A549 (cell line): ENCODE measurements around the gene ACAN. TPM values are rescaled to one million over a fixed set of nuclear protein-coding genes. Genes with fewer than 3 reads are reported as not detected.

Source experiments
- ATAC-seq, 2 experiments: fragments of 200-7000 bp in 1 of 2; fragments of >200 bp in 1 of 2; cut with Nextera tagmentation in 1 of 2; cut with Tn5 transposase in 1 of 2; 3 replicates each; pipeline versions ENCODE4 v1.8.0 to v1.9.1; 2018 to 2020; ENCODE audit warnings: mild to moderate bottlenecking in 1 of 2, moderate library complexity in 1 of 2
- CTCF ChIA-PET: fragments of 300-600 bp; sonication (Branson Sonifier 250); formaldehyde crosslinking; extraction: SDS; loops from one replicate; lab custom pipeline; 2021; ENCODE audit warnings: antibody characterized with exemption, inconsistent platforms; lab: Yijun Ruan, JAX
- POLR2A ChIA-PET: fragments of 350-600 bp; formaldehyde crosslinking; extraction: SDS; loops from one replicate; lab custom pipeline; 2021; ENCODE audit warnings: antibody characterized with exemption, inconsistent platforms; lab: Yijun Ruan, JAX
- DNase-seq, 2 experiments: peaks; one replicate each; pipeline versions ENCODE4 v3.0.0 to v3.0.0-alpha.2; 2011 to 2016; ENCODE audit warnings: low read depth in 1 of 2, low spot score in 1 of 2
- FAIRE-seq: peaks from 2 replicates; lab custom pipeline; 2011; peaks lifted over from hg19 to GRCh38; lab: Jason Lieb, UNC
- H3K27ac ChIP-seq, 2 experiments: fragments of >200 bp; sonication (Bioruptor Twin); formaldehyde crosslinking; 3 replicates each; pipeline ENCODE4 v1.5.1; 2016 to 2017
- H3K4me1 ChIP-seq: fragments of >200 bp; sonication (Bioruptor Twin); formaldehyde crosslinking; 3 replicates; pipeline ENCODE4 v1.6.1; 2016
- H3K4me2 ChIP-seq: fragments of >200 bp; sonication (Bioruptor Twin); formaldehyde crosslinking; 3 replicates; pipeline ENCODE4 v1.6.1; 2016
- H3K4me3 ChIP-seq: fragments of >200 bp; sonication (Bioruptor Twin); formaldehyde crosslinking; 3 replicates; pipeline ENCODE4 v1.5.1; 2016
- H3K9me3 ChIP-seq: fragments of >200 bp; sonication (Bioruptor Twin); formaldehyde crosslinking; 3 replicates; pipeline ENCODE4 v1.6.1; 2016
- E2F6 ChIP-seq: IDR thresholded peaks from 2 replicates; pipeline ENCODE4 v1.6.1; 2012; ENCODE audit warnings: low read depth, borderline replicate concordance
- EHF ChIP-seq: fragments of 250-450 bp; sonication (Bioruptor Pico); IDR thresholded peaks from 2 replicates; pipeline ENCODE4 v1.5.0; 2020; ENCODE audit warnings: mild to moderate bottlenecking
- EP300 ChIP-seq, 2 experiments: fragments of >200 bp; sonication (Bioruptor Twin); formaldehyde crosslinking; IDR thresholded peaks; 2 replicates in 1 of 2; 3 replicates in 1 of 2; pipeline ENCODE4 v1.6.1; 2016 to 2017
- ESRRA ChIP-seq: fragments of 150-350 bp; IDR thresholded peaks from 2 replicates; pipeline ENCODE4 v1.6.1; 2014; ENCODE audit warnings: mild to moderate bottlenecking, low read length, borderline replicate concordance
- HDAC2 ChIP-seq: fragments of 200-600 bp; sonication (generic); IDR thresholded peaks from 2 replicates; pipeline ENCODE4 v1.6.1; 2016
- HOXB13 ChIP-seq: fragments of 250-450 bp; sonication (Bioruptor Pico); IDR thresholded peaks from 2 replicates; pipeline ENCODE4 v1.5.0; 2020; ENCODE audit warnings: low read depth, mild to moderate bottlenecking, moderate library complexity
- HOXB5 ChIP-seq: fragments of 250-450 bp; sonication (Bioruptor Pico); IDR thresholded peaks from 2 replicates; pipeline ENCODE4 v1.5.0; 2020; ENCODE audit warnings: mild to moderate bottlenecking, moderate library complexity
- JUN ChIP-seq, 2 experiments: fragments of >200 bp; sonication (Bioruptor Twin); formaldehyde crosslinking; IDR thresholded peaks; 2 replicates in 1 of 2; 3 replicates in 1 of 2; pipeline ENCODE4 v1.6.1; 2016 to 2017
- MAX ChIP-seq: IDR thresholded peaks from 2 replicates; pipeline ENCODE4 v1.6.1; 2012
- NFE2L2 ChIP-seq: fragments of 150-350 bp; conservative IDR thresholded peaks from 2 replicates; pipeline ENCODE4 v1.6.1; 2014; ENCODE audit warnings: low read length
- PBX3 ChIP-seq: IDR thresholded peaks from 2 replicates; pipeline ENCODE4 v1.6.1; 2012
- PHF8 ChIP-seq: fragments of 200-600 bp; sonication (generic); IDR thresholded peaks from 2 replicates; pipeline ENCODE4 v1.6.1; 2016; ENCODE audit warnings: low read depth, mild to moderate bottlenecking, antibody characterized with exemption, moderate library complexity, borderline replicate concordance
- POLR2A ChIP-seq: IDR thresholded peaks from 2 replicates; pipeline ENCODE4 v1.6.1; 2012; ENCODE audit warnings: mild to moderate bottlenecking, low read length
- RAD21 ChIP-seq, 2 experiments: fragments of >200 bp in 1 of 2; sonication (Bioruptor Twin) in 1 of 2; formaldehyde crosslinking in 1 of 2; IDR thresholded peaks in 1 of 2; conservative IDR thresholded peaks in 1 of 2; 2 replicates in 1 of 2; 3 replicates in 1 of 2; pipeline ENCODE4 v1.6.1; 2012 to 2018; ENCODE audit warnings: inconsistent platforms in 1 of 2
- SMC3 ChIP-seq: fragments of >200 bp; sonication (Bioruptor Twin); formaldehyde crosslinking; IDR thresholded peaks from 3 replicates; pipeline ENCODE4 v1.6.1; 2018; ENCODE audit warnings: inconsistent platforms
- SREBF2 ChIP-seq: fragments of 450-650 bp; IDR thresholded peaks from 2 replicates; pipeline ENCODE4 v1.6.1; 2014; ENCODE audit warnings: mild to moderate bottlenecking, moderate library complexity
- ZNF302 ChIP-seq: fragments of 250-450 bp; sonication (Bioruptor Pico); IDR thresholded peaks from 2 replicates; pipeline ENCODE4 v1.9.0; 2021; ENCODE audit warnings: inconsistent platforms, mild to moderate bottlenecking, moderate library complexity
- ZSCAN20 ChIP-seq: fragments of 250-450 bp; sonication (Bioruptor Pico); IDR thresholded peaks from 2 replicates; pipeline ENCODE4 v1.8.0; 2022; ENCODE audit warnings: mild to moderate bottlenecking, moderate library complexity
- WGBS: methylation state at CpG from one replicate; pipeline ENCODE4 v1.1.6; 2017; ENCODE audit errors: missing lambda C conversion rate; 5-methylcytosine and 5-hydroxymethylcytosine counted together
- polyA plus RNA-seq, 4 experiments: library from polyadenylated mRNA; depleted of rRNA in 3 of 4; stranded (reverse); fragments of >200 nt; fragmentation: RNase III in 1 of 4; extraction: RNeasy Plus Mini Kit Qiagen cat#74134 plus additional on column Dnase treatment in 1 of 4; gene quantifications; 2 replicates in 3 of 4; 3 replicates in 1 of 4; pipeline ENCODE4 v1.2.3, GENCODE V29; 2011 to 2017
- TF ChIP-seq, protein P1 (sequence below): fragments of >200 bp; sonication (Bioruptor Twin); formaldehyde crosslinking; IDR thresholded peaks from 3 replicates; pipeline ENCODE4 v1.6.1; 2016
- TF ChIP-seq, protein P2 (sequence below): fragments of 250-450 bp; sonication (Bioruptor Pico); IDR thresholded peaks from 2 replicates; pipeline ENCODE4 v1.5.0; 2021; ENCODE audit warnings: mild to moderate bottlenecking, moderate library complexity, borderline replicate concordance

Gene ACAN
- polyA plus RNA-seq, 2 of the 4 experiments (the other 2 are of a cell fraction), result 0.01 TPM; not detected in 1

DNA sequence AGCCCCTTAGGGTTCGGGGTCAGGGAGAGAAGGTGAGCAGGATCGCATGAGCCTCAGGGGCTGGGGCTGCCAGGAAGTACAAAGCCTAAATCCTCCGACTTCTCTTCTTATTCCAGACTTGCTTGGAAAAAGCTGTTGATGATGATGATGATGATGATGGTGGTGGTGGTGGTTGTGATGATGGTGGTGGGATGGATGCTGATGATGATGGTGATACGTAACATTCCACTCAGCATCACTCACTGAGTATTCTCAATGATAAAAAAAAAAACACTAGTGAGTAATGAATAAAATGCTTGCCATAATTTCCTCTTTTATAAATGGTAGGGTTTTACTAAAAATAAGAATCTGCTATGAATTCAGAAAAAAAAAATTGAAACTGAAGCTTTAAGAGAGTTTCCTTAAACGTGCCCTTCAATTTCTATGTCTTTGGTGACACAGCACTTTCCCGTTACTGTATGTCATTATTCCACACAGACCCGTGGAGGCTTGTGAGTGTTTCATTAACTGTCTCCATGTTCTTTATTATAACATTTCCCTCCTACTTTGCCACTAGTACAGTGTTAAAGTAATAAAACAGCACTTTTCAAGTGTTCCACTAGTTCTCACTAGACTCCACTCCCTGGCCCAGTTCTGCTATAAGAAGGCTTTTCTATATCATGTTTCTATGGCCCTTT is 5.4 kb upstream of the ACAN start:
- peaks cover 10% of the 10 kb centered on the region; the same call in 2 of the 3 replicates for H3K4me1 ChIP-seq
- no peak for DNase-seq
- H3K4me3 ChIP-seq, result no peak overlapping the region
- ChIA-PET CTCF (interaction anchor here (1.1 to 2.6 kb wide), 3 partner anchors 14 to 36 kb away, joined by 3 to 13 read pairs (median 4); no protein-coding TSS in a partner anchor), POLR2A (no interaction called here)
- H3K9me3 ChIP-seq, result no peaks in the 10 kb centered on the region
- no peak for ATAC-seq
- TF ChIP-seq EP300 (IDR thresholded peaks at IDR 0.05), result no peak
- no peak for TF ChIP-seq HOXB13
- no peak overlapping the region for H3K4me2 ChIP-seq
- WGBS, result 52% methylated on average over 7 of the region's 7 CpGs
- no peak for FAIRE-seq
- H3K27ac ChIP-seq, result no peak overlapping the region

DNA sequence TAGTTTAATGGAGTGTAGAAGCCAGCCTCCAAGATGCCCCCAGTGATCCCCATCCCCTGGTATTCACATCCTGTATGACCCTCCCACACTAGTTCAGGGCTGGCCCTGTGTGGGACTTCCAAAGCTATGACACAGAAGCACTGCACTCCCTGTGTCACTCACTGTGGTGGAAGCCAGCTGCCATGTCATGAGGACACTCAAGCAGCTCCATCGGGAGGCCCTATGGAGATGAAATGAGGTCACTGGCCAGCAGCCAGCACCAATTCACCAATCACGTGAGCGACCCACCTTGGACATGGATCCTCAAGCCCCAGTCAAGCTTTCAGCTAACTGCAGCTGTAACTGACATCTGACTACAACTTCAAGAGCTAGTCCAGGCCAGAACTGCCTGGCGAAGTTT is 3.9 kb upstream of the ACAN start:
- TF ChIP-seq E2F6 (no peak), ZSCAN20 (no peak), ESRRA (no peak), POLR2A (no peak), EHF (no peak), ZNF302 (no peak), SMC3 (no peak), MAX (no peak), JUN (IDR thresholded peaks at IDR 0.05) (no peak), HOXB5 (CRISPR knock-in tag) (no peak), HDAC2 (no peak), PBX3 (no peak), NFE2L2 (no peak), SREBF2 (no peak), RAD21 (conservative IDR thresholded peaks at IDR 0.05 in 1 of 2, IDR thresholded peaks at IDR 0.05 in 1 of 2) (no peak), PHF8 (no peak)
- TF ChIP-seq, protein P1, sequence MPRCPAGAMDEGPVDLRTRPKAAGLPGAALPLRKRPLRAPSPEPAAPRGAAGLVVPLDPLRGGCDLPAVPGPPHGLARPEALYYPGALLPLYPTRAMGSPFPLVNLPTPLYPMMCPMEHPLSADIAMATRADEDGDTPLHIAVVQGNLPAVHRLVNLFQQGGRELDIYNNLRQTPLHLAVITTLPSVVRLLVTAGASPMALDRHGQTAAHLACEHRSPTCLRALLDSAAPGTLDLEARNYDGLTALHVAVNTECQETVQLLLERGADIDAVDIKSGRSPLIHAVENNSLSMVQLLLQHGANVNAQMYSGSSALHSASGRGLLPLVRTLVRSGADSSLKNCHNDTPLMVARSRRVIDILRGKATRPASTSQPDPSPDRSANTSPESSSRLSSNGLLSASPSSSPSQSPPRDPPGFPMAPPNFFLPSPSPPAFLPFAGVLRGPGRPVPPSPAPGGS, result no peak
- TF ChIP-seq, protein P2, sequence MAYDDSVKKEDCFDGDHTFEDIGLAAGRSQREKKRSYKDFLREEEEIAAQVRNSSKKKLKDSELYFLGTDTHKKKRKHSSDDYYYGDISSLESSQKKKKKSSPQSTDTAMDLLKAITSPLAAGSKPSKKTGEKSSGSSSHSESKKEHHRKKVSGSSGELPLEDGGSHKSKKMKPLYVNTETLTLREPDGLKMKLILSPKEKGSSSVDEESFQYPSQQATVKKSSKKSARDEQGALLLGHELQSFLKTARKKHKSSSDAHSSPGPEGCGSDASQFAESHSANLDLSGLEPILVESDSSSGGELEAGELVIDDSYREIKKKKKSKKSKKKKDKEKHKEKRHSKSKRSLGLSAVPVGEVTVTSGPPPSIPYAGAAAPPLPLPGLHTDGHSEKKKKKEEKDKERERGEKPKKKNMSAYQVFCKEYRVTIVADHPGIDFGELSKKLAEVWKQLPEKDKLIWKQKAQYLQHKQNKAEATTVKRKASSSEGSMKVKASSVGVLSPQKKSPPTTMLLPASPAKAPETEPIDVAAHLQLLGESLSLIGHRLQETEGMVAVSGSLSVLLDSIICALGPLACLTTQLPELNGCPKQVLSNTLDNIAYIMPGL (CRISPR knock-in tag), result no peak
- Histone ChIP-seq H3K4me1 (peaks cover 7% of the 10 kb centered on the region; the same call in 1 of the 3 replicates), H3K9me3 (no peaks in the 10 kb centered on the region), H3K4me3 (no peak overlapping the region), H3K27ac (no peak overlapping the region), H3K4me2 (no peak overlapping the region)
- ChIA-PET POLR2A (no interaction called here), CTCF (interaction anchor here (0.9 to 2.6 kb wide), 8 partner anchors 10 to 559 kb away, joined by 3 to 13 read pairs (median 5); no protein-coding TSS in a partner anchor)
- DNase-seq (no peak), ATAC-seq (0 out of 6 replicates have a peak, but pooled peaks of 1 of the 2 experiments have one; percentile 1), FAIRE-seq (no peak)
- 57% methylated on average over 4 of the region's 4 CpGs for WGBS
